H9 (cell line): Measurements from ENCODE around the gene DCLRE1A. TPM values are rescaled to one million over a fixed set of nuclear protein-coding genes. Genes with fewer than 3 reads are reported as not detected.
"Not testable (repeated sequence)": the region's sequence is repeated elsewhere in the genome, so short reads cannot be mapped to it uniquely, and the experiment has no call there.

ENCODE experiments used
- DNase-seq: peaks from one replicate; pipeline ENCODE4 v3.0.0-alpha.2; 2017
- H2AFZ ChIP-seq: one replicate; pipeline ENCODE4 v1.6.1; 2013; ENCODE audit warnings: mild to moderate bottlenecking, low read length, control low read depth, moderate library complexity
- H2AK5ac ChIP-seq: 2 replicates; pipeline ENCODE4 v1.6.1; 2013; ENCODE audit warnings: low read length, control low read depth, mixed read lengths; ENCODE audit not compliant: insufficient read length
- H2BK120ac ChIP-seq: one replicate; pipeline ENCODE4 v1.6.1; 2013; ENCODE audit warnings: low read depth, mild to moderate bottlenecking, low read length, control low read depth, inconsistent platforms; ENCODE audit not compliant: poor library complexity, severe bottlenecking
- H2BK12ac ChIP-seq: 2 replicates; pipeline ENCODE4 v1.6.1; 2013; ENCODE audit warnings: low read length, control low read depth, mixed read lengths, low read depth; ENCODE audit not compliant: insufficient read length
- H2BK15ac ChIP-seq: 2 replicates; pipeline ENCODE4 v1.6.1; 2013; ENCODE audit warnings: low read depth, low read length, control low read depth
- H2BK20ac ChIP-seq: one replicate; pipeline ENCODE4 v1.6.1; 2013; ENCODE audit warnings: low read depth, mild to moderate bottlenecking, low read length, control low read depth, inconsistent platforms; ENCODE audit not compliant: poor library complexity, severe bottlenecking
- H2BK5ac ChIP-seq: 2 replicates; pipeline ENCODE4 v1.6.1; 2013; ENCODE audit warnings: low read length, control low read depth, mixed read lengths; ENCODE audit not compliant: insufficient read length
- H3K14ac ChIP-seq: 2 replicates; pipeline ENCODE4 v1.6.1; 2013; ENCODE audit warnings: low read length, control low read depth; ENCODE audit not compliant: insufficient read depth
- H3K18ac ChIP-seq: 2 replicates; pipeline ENCODE4 v1.6.1; 2013; ENCODE audit warnings: low read depth, mild to moderate bottlenecking, mixed read lengths, low read length, control low read depth; ENCODE audit not compliant: insufficient read length
- H3K23ac ChIP-seq: 2 replicates; pipeline ENCODE4 v1.6.1; 2013; ENCODE audit warnings: low read length, control low read depth, mixed read lengths, low read depth; ENCODE audit not compliant: insufficient read length
- H3K23me2 ChIP-seq: 2 replicates; pipeline ENCODE4 v1.6.1; 2013; ENCODE audit warnings: low read depth, mild to moderate bottlenecking, mixed read lengths, low read length, control low read depth; ENCODE audit not compliant: insufficient read length, poor library complexity, severe bottlenecking
- H3K27ac ChIP-seq: 2 replicates; pipeline ENCODE4 v1.5.1; 2013; ENCODE audit warnings: low read length, control low read depth, mixed read lengths, low read depth; ENCODE audit not compliant: insufficient read length
- H3K27me3 ChIP-seq: 2 replicates; pipeline ENCODE4 v1.6.1; 2013; ENCODE audit warnings: low read length, control low read depth, inconsistent platforms; ENCODE audit not compliant: insufficient read depth
- H3K4ac ChIP-seq: 2 replicates; pipeline ENCODE4 v1.6.1; 2013; ENCODE audit warnings: low read depth, mild to moderate bottlenecking, control low read depth, inconsistent platforms, low read length, moderate library complexity
- H3K4me1 ChIP-seq: 2 replicates; pipeline ENCODE4 v1.6.1; 2013; ENCODE audit warnings: low read length, control low read depth, inconsistent platforms; ENCODE audit not compliant: insufficient read depth
- H3K4me2 ChIP-seq: 2 replicates; pipeline ENCODE4 v1.6.1; 2013; ENCODE audit warnings: low read length, control low read depth, mixed read lengths; ENCODE audit not compliant: insufficient read length, insufficient read depth
- H3K56ac ChIP-seq: 2 replicates; pipeline ENCODE4 v1.6.1; 2013; ENCODE audit warnings: low read depth, mild to moderate bottlenecking, mixed read lengths, low read length, control low read depth; ENCODE audit not compliant: insufficient read length
- H3K79me1 ChIP-seq: 2 replicates; pipeline ENCODE4 v1.6.1; 2013; ENCODE audit warnings: low read depth, mild to moderate bottlenecking, moderate library complexity, low read length, control low read depth, inconsistent platforms; ENCODE audit not compliant: insufficient read depth, poor library complexity, severe bottlenecking
- H3K79me2 ChIP-seq: 2 replicates; pipeline ENCODE4 v1.6.1; 2013; ENCODE audit warnings: low read length, control low read depth, inconsistent platforms; ENCODE audit not compliant: insufficient read depth
- H3K9ac ChIP-seq: 2 replicates; pipeline ENCODE4 v1.6.1; 2013; ENCODE audit warnings: low read length, control low read depth, mixed read lengths; ENCODE audit not compliant: insufficient read length; ENCODE audit errors: extremely low read depth
- H3K9me3 ChIP-seq: one replicate; pipeline ENCODE4 v1.6.1; 2013; ENCODE audit warnings: low read depth, low read length, inconsistent platforms; ENCODE audit not compliant: control insufficient read depth
- H3T11ph ChIP-seq: one replicate; pipeline ENCODE4 v1.6.1; 2013; ENCODE audit warnings: mild to moderate bottlenecking, low read length, control low read depth, inconsistent platforms
- H4K20me1 ChIP-seq: one replicate; pipeline ENCODE4 v1.6.1; 2013; ENCODE audit not compliant: control insufficient read depth, insufficient read length, insufficient read depth
- H4K5ac ChIP-seq: 2 replicates; pipeline ENCODE4 v1.6.1; 2013; ENCODE audit warnings: low read depth, mild to moderate bottlenecking, mixed read lengths, low read length, control low read depth; ENCODE audit not compliant: insufficient read length
- H4K8ac ChIP-seq: replicated peaks from 2 replicates; pipeline ENCODE4 v1.6.1; 2013; ENCODE audit warnings: low read length, control low read depth, mixed read lengths, low read depth; ENCODE audit not compliant: insufficient read length
- H4K91ac ChIP-seq: 2 replicates; pipeline ENCODE4 v1.6.1; 2013; ENCODE audit warnings: low read depth, mild to moderate bottlenecking, moderate library complexity, mixed read lengths, low read length, control low read depth; ENCODE audit not compliant: insufficient read length
- H3K27ac Mint-ChIP-seq, 3 experiments: 2 replicates in 2 of 3; 3 replicates in 1 of 3; pipeline ENCODE4 v1.8.0; 2020 to 2021; ENCODE audit warnings: mixed read lengths in 3 of 3, mild to moderate bottlenecking in 1 of 3, moderate library complexity in 1 of 3
- H3K27me3 Mint-ChIP-seq: 2 replicates; pipeline ENCODE4 v1.8.0; 2021; ENCODE audit warnings: low read depth, mild to moderate bottlenecking, moderate library complexity, mixed read lengths
- H3K36me3 Mint-ChIP-seq, 3 experiments: 2 replicates in 2 of 3; 3 replicates in 1 of 3; pipeline ENCODE4 v1.8.0; 2020 to 2021; ENCODE audit warnings: low read depth in 3 of 3, mixed read lengths in 3 of 3; ENCODE audit not compliant: insufficient read depth in 1 of 3
- H3K4me1 Mint-ChIP-seq, 2 experiments: 2 replicates each; pipeline ENCODE4 v1.8.0; 2020; ENCODE audit warnings: mixed read lengths in 2 of 2
- H3K4me3 Mint-ChIP-seq, 2 experiments: 2 replicates in 1 of 2; 3 replicates in 1 of 2; pipeline ENCODE4 v1.8.0; 2020 to 2021; ENCODE audit warnings: mild to moderate bottlenecking in 2 of 2, mixed read lengths in 2 of 2, moderate library complexity in 1 of 2
- H3K9me3 Mint-ChIP-seq, 2 experiments: 2 replicates in 1 of 2; 3 replicates in 1 of 2; pipeline ENCODE4 v1.8.0; 2020; ENCODE audit warnings: mild to moderate bottlenecking in 2 of 2, mixed read lengths in 2 of 2, moderate library complexity in 1 of 2
- WGBS: extraction: QIAGEN DNeasy Blood & Tissue Kit; methylation state at CpG from one replicate; pipeline ENCODE4 v1.1.7; 2013; ENCODE audit warnings: missing lambda C conversion rate, low lambda C conversion rate, mixed read lengths; ENCODE audit not compliant: insufficient read length; ENCODE audit errors: extremely low coverage; 5-methylcytosine and 5-hydroxymethylcytosine counted together
- total RNA-seq: library from RNA; stranded (reverse); gene quantifications from 2 replicates; pipeline ENCODE4 v1.2.1, GENCODE V29; 2021
- TF ChIP-seq, protein P1 (sequence below): fragments of 200-600 bp; sonication (generic); conservative IDR thresholded peaks from 3 replicates; pipeline ENCODE4 v1.8.0; 2021; ENCODE audit warnings: antibody characterized with exemption, mild to moderate bottlenecking

Gene DCLRE1A
- total RNA-seq, 1 experiment from 2014 or later, result 9.9 TPM

DNA sequence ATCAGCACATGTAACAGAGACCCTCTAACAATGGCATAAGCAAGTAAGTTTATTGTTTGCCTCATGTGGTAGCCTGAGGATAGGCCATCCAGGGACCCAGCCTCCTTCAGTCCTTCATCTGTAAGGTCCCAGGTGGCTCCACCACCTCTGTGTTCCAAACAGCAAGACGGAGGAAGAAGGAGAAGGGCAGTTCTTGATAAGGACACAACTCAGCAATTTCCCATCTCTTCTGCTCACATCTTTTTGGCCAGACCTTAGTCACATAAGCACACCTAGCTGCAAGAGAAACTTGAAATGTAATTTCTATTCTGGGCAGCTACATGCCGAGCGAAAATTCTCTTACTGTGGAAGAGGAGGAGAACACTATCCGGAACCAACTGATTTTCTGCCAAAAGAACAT, 33.9 kb downstream of the DCLRE1A start:
- no peaks in the 10 kb centered on the region for H3K79me1 ChIP-seq
- Mint-ChIP-seq H3K4me3 (no peak overlapping the region), H3K27me3 (peaks cover 2% of the 10 kb centered on the region), H3K36me3 (no peaks in the 10 kb centered on the region), H3K9me3 (no peaks in the 10 kb centered on the region), H3K4me1 (peaks cover 23 to 24% of the 10 kb centered on the region in 2 experiments), H3K27ac (no peak overlapping the region)
- peaks cover 1% of the 10 kb centered on the region; the same call in 1 of the 2 replicates for H3K4me1 ChIP-seq
- H2AK5ac ChIP-seq, result no peak overlapping the region
- no peak overlapping the region for H3K4me2 ChIP-seq
- H2BK120ac ChIP-seq, result no peak overlapping the region
- no peaks in the 10 kb centered on the region for H3K79me2 ChIP-seq
- H2BK12ac ChIP-seq, result no peak overlapping the region
- H4K8ac ChIP-seq, result no peak overlapping the region
- no peak overlapping the region for H2BK5ac ChIP-seq
- H3K9me3 ChIP-seq, result no peaks in the 10 kb centered on the region
- H2BK20ac ChIP-seq, result no peak overlapping the region
- H3K23ac ChIP-seq, result no peak overlapping the region
- H3K27me3 ChIP-seq, result no peaks in the 10 kb centered on the region
- no peak overlapping the region for H3K4ac ChIP-seq
- TF ChIP-seq, protein P1, sequence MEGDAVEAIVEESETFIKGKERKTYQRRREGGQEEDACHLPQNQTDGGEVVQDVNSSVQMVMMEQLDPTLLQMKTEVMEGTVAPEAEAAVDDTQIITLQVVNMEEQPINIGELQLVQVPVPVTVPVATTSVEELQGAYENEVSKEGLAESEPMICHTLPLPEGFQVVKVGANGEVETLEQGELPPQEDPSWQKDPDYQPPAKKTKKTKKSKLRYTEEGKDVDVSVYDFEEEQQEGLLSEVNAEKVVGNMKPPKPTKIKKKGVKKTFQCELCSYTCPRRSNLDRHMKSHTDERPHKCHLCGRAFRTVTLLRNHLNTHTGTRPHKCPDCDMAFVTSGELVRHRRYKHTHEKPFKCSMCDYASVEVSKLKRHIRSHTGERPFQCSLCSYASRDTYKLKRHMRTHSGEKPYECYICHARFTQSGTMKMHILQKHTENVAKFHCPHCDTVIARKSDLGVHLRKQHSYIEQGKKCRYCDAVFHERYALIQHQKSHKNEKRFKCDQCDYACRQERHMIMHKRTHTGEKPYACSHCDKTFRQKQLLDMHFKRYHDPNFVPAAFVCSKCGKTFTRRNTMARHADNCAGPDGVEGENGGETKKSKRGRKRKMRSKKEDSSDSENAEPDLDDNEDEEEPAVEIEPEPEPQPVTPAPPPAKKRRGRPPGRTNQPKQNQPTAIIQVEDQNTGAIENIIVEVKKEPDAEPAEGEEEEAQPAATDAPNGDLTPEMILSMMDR, result no peak
- H2AFZ ChIP-seq, result no peak overlapping the region
- no peak overlapping the region for H4K91ac ChIP-seq
- no peaks in the 10 kb centered on the region for H3K23me2 ChIP-seq
- H3K27ac ChIP-seq, result no peak overlapping the region
- H3K9ac ChIP-seq, result no peak overlapping the region
- H3T11ph ChIP-seq, result no peak overlapping the region
- H3K56ac ChIP-seq, result no peak overlapping the region
- no peak overlapping the region for H2BK15ac ChIP-seq
- H3K14ac ChIP-seq, result no peak overlapping the region
- H4K5ac ChIP-seq, result no peak overlapping the region
- no peaks in the 10 kb centered on the region for H4K20me1 ChIP-seq
- no peak for DNase-seq
- H3K18ac ChIP-seq, result no peak overlapping the region
- WGBS, result no CpG with 5 or more reads among the region's 4 CpGs

- not testable (repeated sequence) for H3K23me2 ChIP-seq, H2BK5ac ChIP-seq, H4K8ac ChIP-seq, H2AK5ac ChIP-seq, H3K36me3 Mint-ChIP-seq, H3K4me2 ChIP-seq, H3K9ac ChIP-seq, H3K27ac Mint-ChIP-seq, H2BK15ac ChIP-seq, H3K18ac ChIP-seq, H3K9me3 ChIP-seq, H2AFZ ChIP-seq, H3K4me3 Mint-ChIP-seq, H3K27ac ChIP-seq, H2BK12ac ChIP-seq, H3K14ac ChIP-seq, H3K79me1 ChIP-seq, H2BK20ac ChIP-seq, H3K79me2 ChIP-seq, H4K91ac ChIP-seq, H3K23ac ChIP-seq, H3K4me1 Mint-ChIP-seq, H3K27me3 ChIP-seq, H3K9me3 Mint-ChIP-seq, H3K4ac ChIP-seq, H3K56ac ChIP-seq, H3K4me1 ChIP-seq, H3T11ph ChIP-seq, H3K27me3 Mint-ChIP-seq, H4K20me1 ChIP-seq, DNase-seq, H4K5ac ChIP-seq, H2BK120ac ChIP-seq
- WGBS, result no CpG with 5 or more reads among the region's 1 CpG
Observed at GRCh38 chr10:113814700-113815099, 39.2 kb downstream of the DCLRE1A start.
